Measurements from ENCODE around the gene LMO7. TPM values are rescaled to one million over a fixed set of nuclear protein-coding genes. Genes with fewer than 3 reads are reported as not detected.

Gene LMO7
- total RNA-seq, 1 experiment from 2014 or later = 105 TPM

- intact Hi-C loops (cut with micrococcal nuclease; ENCODE audit: unreplicated experiment) = loop anchor here (10.0 kb wide), 1 partner anchor 75 kb away; no protein-coding TSS in a partner anchor
- no peaks in the 10 kb centered on the region for H3K27me3 Mint-ChIP-seq (ENCODE audit: unreplicated experiment)
- H3K4me3 Mint-ChIP-seq (ENCODE audit: low read depth, unreplicated experiment) = no peak overlapping the region
- no peak overlapping the region for H3K27ac Mint-ChIP-seq (ENCODE audit: unreplicated experiment)
- CTCF ChIA-PET = no interaction called here
- peaks cover 5% of the 10 kb centered on the region for H3K36me3 Mint-ChIP-seq (ENCODE audit: insufficient read depth, unreplicated experiment)
- no peaks in the 10 kb centered on the region for H3K4me1 Mint-ChIP-seq (ENCODE audit: low read depth, unreplicated experiment)
- no peak for TF ChIP-seq CTCF (IDR thresholded peaks at IDR 0.05; ENCODE audit: unreplicated experiment)
- BruUV-seq (replicated peaks) = no TSS peak
- no peaks in the 10 kb centered on the region for H3K9me3 Mint-ChIP-seq (ENCODE audit: low read depth, unreplicated experiment)
- DNase-seq = no peak
Measured at GRCh38 chr13:75839406-75839805, 203.3 kb downstream of the LMO7 start.

GRCh38 chr13:75841905-75842304 lies 205.8 kb downstream of the LMO7 start:
- intact Hi-C loops (cut with micrococcal nuclease; ENCODE audit: unreplicated experiment) = no loop called here
- CTCF ChIA-PET = no interaction called here
- Mint-ChIP-seq H3K27ac (ENCODE audit: unreplicated experiment) (no peak overlapping the region), H3K36me3 (ENCODE audit: insufficient read depth, unreplicated experiment) (peaks cover 5% of the 10 kb centered on the region), H3K9me3 (ENCODE audit: low read depth, unreplicated experiment) (no peaks in the 10 kb centered on the region), H3K4me1 (ENCODE audit: low read depth, unreplicated experiment) (no peaks in the 10 kb centered on the region), H3K27me3 (ENCODE audit: unreplicated experiment) (no peaks in the 10 kb centered on the region), H3K4me3 (ENCODE audit: low read depth, unreplicated experiment) (no peak overlapping the region)
- no peak for TF ChIP-seq CTCF (IDR thresholded peaks at IDR 0.05; ENCODE audit: unreplicated experiment)
- no peak for DNase-seq
- BruUV-seq (replicated peaks) = no TSS peak

- intact Hi-C loops (cut with micrococcal nuclease; ENCODE audit: unreplicated experiment) = no loop called here
- peaks cover 5% of the 10 kb centered on the region for H3K36me3 Mint-ChIP-seq (ENCODE audit: insufficient read depth, unreplicated experiment)
- TF ChIP-seq CTCF (IDR thresholded peaks at IDR 0.05; ENCODE audit: unreplicated experiment) = no peak
- no peaks in the 10 kb centered on the region for H3K4me1 Mint-ChIP-seq (ENCODE audit: low read depth, unreplicated experiment)
- DNase-seq = no peak
- no TSS peak for BruUV-seq (replicated peaks)
- CTCF ChIA-PET = no interaction called here
- H3K27ac Mint-ChIP-seq (ENCODE audit: unreplicated experiment) = no peak overlapping the region
- no peaks in the 10 kb centered on the region for H3K27me3 Mint-ChIP-seq (ENCODE audit: unreplicated experiment)
- no peaks in the 10 kb centered on the region for H3K9me3 Mint-ChIP-seq (ENCODE audit: low read depth, unreplicated experiment)
- H3K4me3 Mint-ChIP-seq (ENCODE audit: low read depth, unreplicated experiment) = no peak overlapping the region
Measured at GRCh38 chr13:75843074-75843473, 206.9 kb downstream of the LMO7 start.

GRCh38 chr13:75843991-75844390 lies 207.9 kb downstream of the LMO7 start:
- H3K4me1 Mint-ChIP-seq (ENCODE audit: low read depth, unreplicated experiment) = no peaks in the 10 kb centered on the region
- H3K27me3 Mint-ChIP-seq (ENCODE audit: unreplicated experiment) = no peaks in the 10 kb centered on the region
- TF ChIP-seq CTCF (IDR thresholded peaks at IDR 0.05; ENCODE audit: unreplicated experiment) = no peak
- peaks cover 5% of the 10 kb centered on the region for H3K36me3 Mint-ChIP-seq (ENCODE audit: insufficient read depth, unreplicated experiment)
- no peak overlapping the region for H3K27ac Mint-ChIP-seq (ENCODE audit: unreplicated experiment)
- BruUV-seq (replicated peaks) = no TSS peak
- CTCF ChIA-PET = no interaction called here
- H3K4me3 Mint-ChIP-seq (ENCODE audit: low read depth, unreplicated experiment) = no peak overlapping the region
- no peaks in the 10 kb centered on the region for H3K9me3 Mint-ChIP-seq (ENCODE audit: low read depth, unreplicated experiment)
- DNase-seq = no peak
- intact Hi-C loops (cut with micrococcal nuclease; ENCODE audit: unreplicated experiment) = no loop called here
